Vagina (tissue), 2 donors: Measurements from ENCODE around the gene ATXN2. TPM values are rescaled to one million over a fixed set of nuclear protein-coding genes. Genes with fewer than 3 reads are reported as not detected.
"Not testable (repeated sequence)": the region's sequence is repeated elsewhere in the genome, so short reads cannot be mapped to it uniquely, and the experiment has no call there.

ENCODE experiments used
- DNase-seq, 2 donors: peaks; one replicate each; pipeline ENCODE4 v3.0.0-alpha.2; 2017; ENCODE audit errors: extremely low spot score in 2 of 2
- H3K27ac ChIP-seq: fragments of 200-600 bp; sonication (generic); one replicate; pipeline ENCODE4 v1.5.1; 2019
- H3K27me3 ChIP-seq: fragments of 200-600 bp; sonication (generic); one replicate; pipeline ENCODE4 v1.5.1; 2019
- H3K36me3 ChIP-seq, 2 donors: fragments of 200-600 bp; sonication (generic); one replicate each; pipeline ENCODE4 v1.5.1; 2017 to 2019
- H3K4me1 ChIP-seq: fragments of 200-600 bp; sonication (generic); one replicate; pipeline ENCODE4 v1.5.1; 2019
- H3K4me3 ChIP-seq, 2 donors: fragments of 200-600 bp; sonication (generic); 1 replicate in 1 of 2; 2 replicates in 1 of 2; pipeline ENCODE4 v1.5.1; 2016 to 2019
- H3K9me3 ChIP-seq: fragments of 200-600 bp; sonication (generic); one replicate; pipeline ENCODE4 v1.5.1; 2019
- CTCF ChIP-seq, 3 experiments: fragments of 450-650 bp in 2 of 3; fragments of 200-600 bp in 1 of 3; sonication (generic) in 1 of 3; IDR thresholded peaks; one replicate each; pipeline ENCODE4 v1.5.1; 2017 to 2019; ENCODE audit warnings: antibody characterized with exemption in 3 of 3, mild to moderate bottlenecking in 2 of 3, moderate library complexity in 2 of 3
- POLR2A ChIP-seq, 2 donors: fragments of 450-650 bp; IDR thresholded peaks; one replicate each; pipeline ENCODE4 v1.6.1; 2017; ENCODE audit warnings: antibody characterized with exemption in 2 of 2, mild to moderate bottlenecking in 2 of 2, moderate library complexity in 2 of 2
- POLR2AphosphoS5 ChIP-seq, 2 donors: sonication (generic); formaldehyde crosslinking; IDR thresholded peaks; one replicate each; pipeline ENCODE4 v1.9.0; 2017; ENCODE audit warnings: antibody characterized with exemption in 2 of 2, mild to moderate bottlenecking in 2 of 2, low read depth in 1 of 2; ENCODE audit not compliant: insufficient read depth in 1 of 2
- intact Hi-C: fragments of 100-400 bp; cut with DNase I; formaldehyde crosslinking; loops from one replicate; pipeline ENCODE4 v1.15.1; 2023
- total RNA-seq: library from RNA; depleted of rRNA; stranded (reverse); fragments of >200 nt; gene quantifications from one replicate; pipeline ENCODE4 v1.2.3, GENCODE V29; 2016

ATXN2 gene
- total RNA-seq, 1 donor from 2014 or later = 70.2 TPM

GRCh38 chr12:111467857-111468241 is 131.3 kb downstream of the ATXN2 start:
- intact Hi-C loops = no loop called here
- Histone ChIP-seq H3K9me3 (no peaks in the 10 kb centered on the region), H3K27me3 (no peaks in the 10 kb centered on the region), H3K4me3 (no peak overlapping the region), H3K4me1 (no peaks in the 10 kb centered on the region), H3K36me3 (peaks cover 0 to 27% of the 10 kb centered on the region in 2 donors), H3K27ac (no peak overlapping the region)
- TF ChIP-seq POLR2A (IDR thresholded peaks at IDR 0.05) = no peak
- no peak for TF ChIP-seq POLR2AphosphoS5 (IDR thresholded peaks at IDR 0.05; ENCODE audit: insufficient read depth in 1 of 2, low read depth in 1 of 2)
- TF ChIP-seq CTCF (IDR thresholded peaks at IDR 0.05) = no peak
- no peak for DNase-seq

- Histone ChIP-seq H3K36me3 (peaks cover 0 to 23% of the 10 kb centered on the region in 2 donors), H3K27me3 (no peaks in the 10 kb centered on the region), H3K9me3 (no peaks in the 10 kb centered on the region), H3K4me1 (peaks cover 2% of the 10 kb centered on the region), H3K27ac (no peak overlapping the region), H3K4me3 (no peak overlapping the region)
- TF ChIP-seq POLR2AphosphoS5 (IDR thresholded peaks at IDR 0.05; ENCODE audit: insufficient read depth in 1 of 2, low read depth in 1 of 2) = no peak
- TF ChIP-seq POLR2A (IDR thresholded peaks at IDR 0.05) = no peak
- TF ChIP-seq CTCF (IDR thresholded peaks at IDR 0.05) = no peak
- DNase-seq = no peak
- intact Hi-C loops = no loop called here
Observed at GRCh38 chr12:111467092-111467856, 131.8 kb downstream of the ATXN2 start.

- Histone ChIP-seq H3K9me3 (no peaks in the 10 kb centered on the region), H3K4me3 (no peak overlapping the region), H3K27me3 (no peaks in the 10 kb centered on the region), H3K27ac (no peak overlapping the region), H3K36me3 (peaks cover 0 to 6% of the 10 kb centered on the region in 2 donors), H3K4me1 (peaks cover 9% of the 10 kb centered on the region)
- TF ChIP-seq CTCF (IDR thresholded peaks at IDR 0.05) (no peak), POLR2A (IDR thresholded peaks at IDR 0.05) (no peak), POLR2AphosphoS5 (IDR thresholded peaks at IDR 0.05; ENCODE audit: insufficient read depth in 1 of 2, low read depth in 1 of 2) (no peak)
- intact Hi-C loops = no loop called here
- no peak for DNase-seq
Observed at GRCh38 chr12:111462210-111462769, 136.8 kb downstream of the ATXN2 start.

- H3K27me3 ChIP-seq, H3K9me3 ChIP-seq, DNase-seq, intact Hi-C loops, H3K27ac ChIP-seq, H3K4me3 ChIP-seq, H3K4me1 ChIP-seq: not testable (repeated sequence)
- peaks cover 0 to 21% of the 10 kb centered on the region in 2 donors for H3K36me3 ChIP-seq
Observed at GRCh38 chr12:111460111-111460510, 139.0 kb downstream of the ATXN2 start.

- Histone ChIP-seq H3K4me1 (peaks cover 9% of the 10 kb centered on the region), H3K9me3 (no peaks in the 10 kb centered on the region), H3K36me3 (peaks cover 0 to 33% of the 10 kb centered on the region in 2 donors), H3K27ac (no peak overlapping the region), H3K4me3 (no peak overlapping the region), H3K27me3 (no peaks in the 10 kb centered on the region)
- no peak for TF ChIP-seq POLR2AphosphoS5 (IDR thresholded peaks at IDR 0.05; ENCODE audit: insufficient read depth in 1 of 2, low read depth in 1 of 2)
- no peak for TF ChIP-seq CTCF (IDR thresholded peaks at IDR 0.05)
- no peak for TF ChIP-seq POLR2A (IDR thresholded peaks at IDR 0.05)
- no peak for DNase-seq
- intact Hi-C loops = no loop called here
Observed at GRCh38 chr12:111458546-111459172, 140.5 kb downstream of the ATXN2 start.
